Measurements from ENCODE around the gene EPHA8.

The EPHA8 gene

DNA sequence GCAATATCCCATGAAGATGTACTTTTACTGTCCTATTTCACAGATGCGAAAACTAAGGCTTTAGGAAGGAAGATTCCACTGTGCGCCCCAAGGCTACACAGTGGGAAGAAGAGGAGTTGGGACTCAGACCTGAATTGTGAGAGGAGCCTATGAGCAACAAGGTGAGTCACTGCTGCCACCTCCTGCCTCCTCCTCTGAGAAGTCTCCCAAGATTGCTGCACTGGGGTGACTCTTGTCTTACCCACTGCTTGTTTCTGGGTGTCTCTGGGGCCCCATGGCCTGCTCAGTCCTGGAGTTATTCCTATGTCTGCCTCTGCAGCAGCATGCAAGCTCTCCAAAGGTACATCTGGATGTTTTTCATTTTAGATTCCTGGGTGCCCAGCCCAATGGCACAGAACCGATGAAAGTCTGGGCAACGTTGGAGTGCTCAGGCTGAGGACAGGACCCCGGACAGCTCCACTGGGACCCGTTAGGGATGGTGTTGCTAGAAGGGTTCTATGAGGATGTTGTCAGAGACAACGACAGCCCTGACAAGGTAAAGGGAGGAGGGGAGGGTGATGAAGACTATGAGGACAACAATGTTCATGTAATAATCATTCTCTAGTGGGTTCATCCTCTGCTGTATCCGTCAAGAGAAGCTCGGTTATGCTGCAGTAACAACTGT is 62.1 kb downstream of the EPHA8 start:
- no peak for DNase-seq (ENCODE audit: low spot score)
- in situ Hi-C loops (cut with MboI; ENCODE audit: low pct_unique_long_range_greater_than_20kb, low sequenced_read_pairs, unreplicated experiment) = loop anchor here (25.0 kb wide), 2 partner anchors 213 to 488 kb away; partner anchors contain the start of gene WNT4
- TF ChIP-seq, protein P1, sequence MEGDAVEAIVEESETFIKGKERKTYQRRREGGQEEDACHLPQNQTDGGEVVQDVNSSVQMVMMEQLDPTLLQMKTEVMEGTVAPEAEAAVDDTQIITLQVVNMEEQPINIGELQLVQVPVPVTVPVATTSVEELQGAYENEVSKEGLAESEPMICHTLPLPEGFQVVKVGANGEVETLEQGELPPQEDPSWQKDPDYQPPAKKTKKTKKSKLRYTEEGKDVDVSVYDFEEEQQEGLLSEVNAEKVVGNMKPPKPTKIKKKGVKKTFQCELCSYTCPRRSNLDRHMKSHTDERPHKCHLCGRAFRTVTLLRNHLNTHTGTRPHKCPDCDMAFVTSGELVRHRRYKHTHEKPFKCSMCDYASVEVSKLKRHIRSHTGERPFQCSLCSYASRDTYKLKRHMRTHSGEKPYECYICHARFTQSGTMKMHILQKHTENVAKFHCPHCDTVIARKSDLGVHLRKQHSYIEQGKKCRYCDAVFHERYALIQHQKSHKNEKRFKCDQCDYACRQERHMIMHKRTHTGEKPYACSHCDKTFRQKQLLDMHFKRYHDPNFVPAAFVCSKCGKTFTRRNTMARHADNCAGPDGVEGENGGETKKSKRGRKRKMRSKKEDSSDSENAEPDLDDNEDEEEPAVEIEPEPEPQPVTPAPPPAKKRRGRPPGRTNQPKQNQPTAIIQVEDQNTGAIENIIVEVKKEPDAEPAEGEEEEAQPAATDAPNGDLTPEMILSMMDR (IDR thresholded peaks at IDR 0.05; ENCODE audit: extremely low read depth, insufficient read depth, missing control alignments) = no peak

DNA sequence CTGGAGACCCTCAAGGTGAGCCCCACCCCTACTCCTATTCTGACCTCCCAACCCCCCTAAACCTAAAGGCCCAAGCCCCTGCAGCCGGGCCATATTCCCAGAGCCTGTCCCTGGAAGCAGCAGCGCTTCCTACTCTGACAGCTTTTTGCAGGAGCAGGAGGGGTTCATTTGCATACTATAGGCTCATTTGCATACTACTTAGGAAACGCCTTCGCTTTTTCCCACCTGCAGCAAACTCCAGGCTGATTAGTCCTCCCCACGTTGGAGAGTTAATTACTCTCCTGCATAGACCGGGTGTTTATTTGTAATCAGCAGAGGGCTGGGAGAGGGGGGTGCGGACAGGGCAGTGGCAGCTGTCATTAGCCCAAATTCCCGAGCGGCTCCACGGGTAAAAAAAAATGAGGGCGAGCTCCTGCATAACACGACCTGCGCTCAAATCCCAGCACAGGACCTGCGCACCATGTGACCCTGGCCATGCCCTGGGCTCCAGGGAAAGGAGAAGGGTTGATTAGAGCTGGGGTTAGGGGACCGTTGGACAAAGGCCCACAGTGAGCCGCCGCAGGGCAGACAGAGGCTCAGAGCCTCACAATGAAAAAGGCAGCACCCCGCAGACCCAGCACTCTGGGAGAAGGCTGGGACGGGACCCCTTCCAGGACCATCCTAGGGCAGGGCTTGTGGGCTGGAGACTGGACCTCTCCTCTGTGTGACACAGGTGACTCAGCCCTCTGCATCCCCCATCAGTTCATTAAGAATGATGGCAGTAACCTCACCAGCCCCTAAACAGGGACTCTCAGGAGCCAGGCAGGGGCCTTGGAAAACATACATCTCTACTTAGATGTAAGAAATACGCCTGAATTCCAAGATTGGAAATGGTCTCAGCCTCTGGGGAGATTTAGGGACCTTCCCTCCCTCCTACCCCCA is 63.2 kb downstream of the EPHA8 start:
- in situ Hi-C loops (cut with MboI; ENCODE audit: low pct_unique_long_range_greater_than_20kb, low sequenced_read_pairs, unreplicated experiment) = loop anchor here (25.0 kb wide), 2 partner anchors 214 to 489 kb away; partner anchors contain the start of gene WNT4
- DNase-seq (ENCODE audit: low spot score) = no peak
- TF ChIP-seq, protein P1 (IDR thresholded peaks at IDR 0.05; ENCODE audit: extremely low read depth, insufficient read depth, missing control alignments) = no peak

DNA sequence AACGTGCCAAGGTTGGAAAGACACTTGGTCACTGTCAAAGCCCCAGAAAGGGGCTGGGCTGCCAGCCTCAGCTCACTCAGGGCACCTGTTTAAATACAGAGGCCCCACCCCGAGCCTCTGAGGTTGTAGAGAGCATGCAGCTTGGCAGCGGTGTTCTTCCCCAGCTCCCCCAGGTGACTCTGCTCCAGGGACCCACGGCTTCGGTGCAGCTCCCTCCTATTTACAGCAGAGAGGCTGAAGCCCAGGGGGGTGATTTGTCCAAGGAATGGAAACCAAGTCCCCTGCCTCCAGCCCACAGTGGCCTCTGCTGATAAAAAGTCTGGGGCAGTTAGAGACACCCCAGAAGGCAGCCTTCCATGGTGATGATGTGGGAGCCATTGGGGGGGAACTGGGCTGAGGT is 64.0 kb downstream of the EPHA8 start:
- in situ Hi-C loops (cut with MboI; ENCODE audit: low pct_unique_long_range_greater_than_20kb, low sequenced_read_pairs, unreplicated experiment) = loop anchor here (25.0 kb wide), 2 partner anchors 215 to 490 kb away; partner anchors contain the start of gene WNT4
- TF ChIP-seq, protein P1 (IDR thresholded peaks at IDR 0.05; ENCODE audit: extremely low read depth, insufficient read depth, missing control alignments) = no peak
- DNase-seq (ENCODE audit: low spot score) = no peak

DNA sequence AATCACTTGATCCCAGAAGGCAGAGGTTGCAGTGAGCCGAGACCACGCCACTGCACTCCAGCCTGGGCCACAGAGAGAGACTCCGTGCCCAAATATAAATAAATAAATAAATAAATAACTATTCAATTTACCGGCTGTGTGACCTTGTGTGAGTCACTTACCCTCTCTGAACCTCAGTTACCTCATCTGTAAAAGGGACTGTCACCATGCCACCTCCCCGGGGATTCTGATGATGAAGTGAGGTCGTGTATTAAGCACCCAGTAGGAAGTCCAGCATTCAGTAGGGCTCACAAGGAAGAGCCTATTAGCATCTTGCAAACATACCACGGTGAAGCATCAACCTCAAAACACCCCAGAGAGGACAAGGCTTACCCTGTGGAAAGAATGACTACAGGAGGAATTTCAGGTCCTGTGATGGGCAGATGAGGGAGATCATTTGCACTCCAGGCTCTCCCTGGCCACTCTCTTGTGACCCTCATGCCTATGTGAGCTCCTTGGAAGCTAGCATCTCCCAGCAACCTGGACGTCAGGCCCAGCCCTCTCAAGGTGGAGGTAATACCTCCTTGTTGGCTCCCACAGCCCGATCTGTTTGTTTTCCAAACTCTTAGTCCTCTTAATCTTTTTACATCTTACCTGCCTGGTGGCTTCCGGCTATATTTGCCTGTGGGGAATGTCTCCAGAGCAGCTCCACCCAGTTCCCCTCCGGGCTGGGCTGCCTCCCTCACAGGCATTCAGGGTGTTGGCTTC is 65.6 kb downstream of the EPHA8 start:
- TF ChIP-seq, protein P1 (IDR thresholded peaks at IDR 0.05; ENCODE audit: extremely low read depth, insufficient read depth, missing control alignments) = no peak
- DNase-seq (ENCODE audit: low spot score) = no peak
- in situ Hi-C loops (cut with MboI; ENCODE audit: low pct_unique_long_range_greater_than_20kb, low sequenced_read_pairs, unreplicated experiment) = loop anchor here (25.0 kb wide), 2 partner anchors 217 to 492 kb away; partner anchors contain the start of gene WNT4

DNA sequence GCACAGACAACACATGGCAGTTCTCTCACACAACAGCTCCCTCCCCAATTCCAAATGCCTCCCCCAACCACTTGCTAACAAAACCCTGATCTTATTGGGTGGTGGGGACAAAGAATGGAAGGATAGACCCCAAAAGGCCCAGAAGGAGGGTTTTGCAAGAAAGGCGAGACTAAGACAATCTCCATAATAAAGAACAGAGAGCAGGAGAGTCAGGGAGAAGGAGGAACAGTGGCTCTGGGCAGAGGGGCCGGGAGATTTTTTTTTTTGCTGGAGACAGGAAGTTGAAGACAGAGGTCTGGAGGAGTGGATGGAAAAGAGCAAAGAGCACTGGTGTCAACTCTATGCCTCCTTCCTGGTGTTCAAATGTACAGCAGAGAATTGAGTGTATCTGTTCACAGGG is 66.6 kb downstream of the EPHA8 start:
- no peak for DNase-seq (ENCODE audit: low spot score)
- TF ChIP-seq, protein P1 (IDR thresholded peaks at IDR 0.05; ENCODE audit: extremely low read depth, insufficient read depth, missing control alignments) = no peak
- in situ Hi-C loops (cut with MboI; ENCODE audit: low pct_unique_long_range_greater_than_20kb, low sequenced_read_pairs, unreplicated experiment) = loop anchor here (25.0 kb wide), 2 partner anchors 218 to 493 kb away; partner anchors contain the start of gene WNT4
